CD14-positive monocyte (primary cell): ENCODE results near the gene CGREF1. TPM values are rescaled to one million over a fixed set of nuclear protein-coding genes. Genes with fewer than 3 reads are reported as not detected.
A peak's percentile ranks its signal among the peaks of the same experiment; 100 is the strongest.

Experiments
- DNase-seq, 3 donors: peaks; one replicate each; pipeline ENCODE4 v3.0.0-alpha.2; 2011 to 2022
- H2AFZ ChIP-seq: 2 replicates; pipeline ENCODE4 v1.6.0; 2012; ENCODE audit warnings: mild to moderate bottlenecking, low read depth, low read length, inconsistent platforms; ENCODE audit not compliant: insufficient read depth, poor library complexity, severe bottlenecking
- H3K27ac ChIP-seq, 2 donors: 1 replicate in 1 of 2; 2 replicates in 1 of 2; pipeline ENCODE4 v1.5.1; 2012 to 2013; ENCODE audit warnings: low read length in 2 of 2, control low read depth in 1 of 2, inconsistent platforms in 1 of 2, low read depth in 1 of 2, mild to moderate bottlenecking in 1 of 2
- H3K27me3 ChIP-seq, 2 donors: one replicate each; pipeline versions ENCODE4 v1.6.0 to v1.6.1; 2011 to 2013; ENCODE audit warnings: low read length in 2 of 2; ENCODE audit not compliant: control insufficient read depth in 2 of 2, insufficient read depth in 2 of 2
- H3K36me3 ChIP-seq, 2 donors: replicated peaks in 1 of 2; 1 replicate in 1 of 2; 2 replicates in 1 of 2; pipeline versions ENCODE4 v1.5.1 to v1.6.1; 2012 to 2013; ENCODE audit warnings: low read length in 2 of 2, control low read depth in 1 of 2, inconsistent platforms in 1 of 2, mild to moderate bottlenecking in 1 of 2; ENCODE audit not compliant: insufficient read depth in 2 of 2, control insufficient read depth in 1 of 2
- H3K4me1 ChIP-seq, 2 donors: 1 replicate in 1 of 2; 2 replicates in 1 of 2; pipeline versions ENCODE4 v1.5.1 to v1.6.1; 2012 to 2013; ENCODE audit warnings: low read length in 2 of 2, control low read depth in 1 of 2, inconsistent platforms in 1 of 2, mild to moderate bottlenecking in 1 of 2, moderate library complexity in 1 of 2; ENCODE audit not compliant: insufficient read depth in 2 of 2, control insufficient read depth in 1 of 2
- H3K4me2 ChIP-seq: replicated peaks from 2 replicates; pipeline ENCODE3; 2012; ENCODE audit warnings: low read length, moderate library complexity, mild to moderate bottlenecking; ENCODE audit not compliant: poor library complexity, severe bottlenecking; ENCODE audit errors: extremely low read depth
- H3K4me3 ChIP-seq, 3 experiments: fragments of 200-600 bp in 1 of 3; sonication (generic) in 1 of 3; replicated peaks in 1 of 3; 1 replicate in 2 of 3; 2 replicates in 1 of 3; pipeline ENCODE4 v1.5.1; 2011 to 2013; ENCODE audit warnings: low read length in 3 of 3, mild to moderate bottlenecking in 3 of 3, control low read depth in 2 of 3, low read depth in 2 of 3, inconsistent platforms in 1 of 3, moderate library complexity in 1 of 3
- H3K79me2 ChIP-seq: 2 replicates; pipeline ENCODE4 v1.6.0; 2012; ENCODE audit warnings: mild to moderate bottlenecking, control low read depth, inconsistent platforms, low read length, moderate library complexity; ENCODE audit not compliant: insufficient read depth
- H3K9ac ChIP-seq: 2 replicates; pipeline ENCODE4 v1.6.0; 2017; ENCODE audit warnings: low read length, mild to moderate bottlenecking; ENCODE audit not compliant: insufficient read depth, poor library complexity, severe bottlenecking
- H3K9me3 ChIP-seq, 2 donors: replicated peaks in 1 of 2; 1 replicate in 1 of 2; 2 replicates in 1 of 2; pipeline versions ENCODE4 v1.5.1 to v1.6.1; 2012 to 2013; ENCODE audit warnings: low read length in 2 of 2, control low read depth in 1 of 2; ENCODE audit not compliant: control insufficient read depth in 1 of 2, insufficient read depth in 1 of 2
- H4K20me1 ChIP-seq: 2 replicates; pipeline ENCODE4 v1.6.0; 2012; ENCODE audit warnings: mild to moderate bottlenecking, low read length, control low read depth, moderate library complexity; ENCODE audit not compliant: insufficient read depth
- H3K27ac Mint-ChIP-seq, 7 donors: one replicate each; pipeline ENCODE4 v1.8.0; 2020; ENCODE audit warnings: mild to moderate bottlenecking in 7 of 7, mixed read lengths in 7 of 7, moderate library complexity in 6 of 7, inconsistent platforms in 2 of 7
- H3K27me3 Mint-ChIP-seq, 3 donors: one replicate each; pipeline ENCODE4 v1.8.0; 2021 to 2022; ENCODE audit warnings: low read depth in 3 of 3, mild to moderate bottlenecking in 3 of 3, mixed read lengths in 3 of 3, moderate library complexity in 3 of 3, inconsistent platforms in 1 of 3
- H3K36me3 Mint-ChIP-seq, 2 donors: one replicate each; pipeline ENCODE4 v1.8.0; 2020; ENCODE audit warnings: mixed read lengths in 2 of 2, inconsistent platforms in 1 of 2, mild to moderate bottlenecking in 1 of 2
- H3K4me1 Mint-ChIP-seq: one replicate; pipeline ENCODE4 v1.8.0; 2020; ENCODE audit warnings: mild to moderate bottlenecking, mixed read lengths
- H3K4me3 Mint-ChIP-seq, 2 donors: one replicate each; pipeline ENCODE4 v1.8.0; 2020; ENCODE audit warnings: mild to moderate bottlenecking in 2 of 2, mixed read lengths in 2 of 2, moderate library complexity in 1 of 2
- H3K9me3 Mint-ChIP-seq, 7 donors: one replicate each; pipeline ENCODE4 v1.8.0; 2020 to 2022; ENCODE audit warnings: mixed read lengths in 7 of 7, mild to moderate bottlenecking in 6 of 7, moderate library complexity in 6 of 7, inconsistent platforms in 2 of 7
- CTCF ChIP-seq: fragments of 200-600 bp; IDR thresholded peaks from one replicate; pipeline ENCODE4 v1.8.0; 2022; ENCODE audit warnings: antibody characterized with exemption, mild to moderate bottlenecking
- WGBS: methylation state at CpG from one replicate; pipeline ENCODE4 v1.1.5; 2013; ENCODE audit warnings: missing lambda C conversion rate; ENCODE audit not compliant: insufficient coverage; 5-methylcytosine and 5-hydroxymethylcytosine counted together
- intact Hi-C, 2 donors: fragments of 100-400 bp; cut with micrococcal nuclease; formaldehyde crosslinking; loops; one replicate each; pipeline versions ENCODE4 v1.15.0 to v1.15.1; 2023
- polyA plus RNA-seq, 3 donors: library from polyadenylated mRNA; depleted of rRNA in 1 of 3; unstranded in 2 of 3; stranded (reverse) in 1 of 3; fragments of 300-500 nt in 2 of 3; fragments of >200 nt in 1 of 3; fragmentation: Illumina TruSeq in 2 of 3; gene quantifications; 1 replicate in 2 of 3; 2 replicates in 1 of 3; pipeline ENCODE4 v1.2.3, GENCODE V29; 2012 to 2021

CGREF1 gene
- polyA plus RNA-seq, 3 donors, result not detected

- H3K79me2 ChIP-seq, result peaks cover 18% of the 10 kb centered on the region
- Mint-ChIP-seq H3K36me3 (peaks cover 31 to 35% of the 10 kb centered on the region in 2 donors), H3K9me3 (no peaks in the 10 kb centered on the region), H3K4me1 (peaks cover 18% of the 10 kb centered on the region), H3K27ac (peak overlapping the region; percentile 86 to 96 (median 90)), H3K27me3 (peaks cover 0 to 9% (median 4%) of the 10 kb centered on the region in 3 donors), H3K4me3 (peak overlapping the region; percentile 88 to 95)
- peak overlapping the region; percentile 99 for H3K9ac ChIP-seq
- peak overlapping the region; percentile 93 for H3K4me2 ChIP-seq
- no peak for DNase-seq
- WGBS, result 61% methylated on average over 29 of the region's 33 CpGs
- peaks cover 29 to 30% of the 10 kb centered on the region in 2 donors for H3K36me3 ChIP-seq
- peak overlapping the region in 1 of 2 donors; percentile 70 for H3K27ac ChIP-seq
- H3K9me3 ChIP-seq, result no peaks in the 10 kb centered on the region
- H3K4me3 ChIP-seq, result peak overlapping the region in 2 of 3 experiments; percentile 10 to 98
- intact Hi-C loops, result loop anchor here (1.0 to 5.0 kb wide), 2 partner anchors 38 to 77 kb away; partner anchors contain the start of genes ATRAID (in 1 of the 2) and SLC5A6 (in 1 of the 2)
- H4K20me1 ChIP-seq, result peaks cover 19% of the 10 kb centered on the region
- H3K27me3 ChIP-seq, result no peaks in the 10 kb centered on the region
- no peak for TF ChIP-seq CTCF
- H2AFZ ChIP-seq, result peak overlapping the region; percentile 74
- peaks cover 19% of the 10 kb centered on the region in 2 donors for H3K4me1 ChIP-seq
Observed at GRCh38 chr2:27134781-27135477, 16.0 kb upstream of the CGREF1 start.

GRCh38 chr2:27133905-27134780, 15.2 kb upstream of the CGREF1 start, which contains the start of gene PREB:
Gene PREB, minus strand, starts transcription at chr2:27134636. Its CDS starts 215 bp downstream, at chr2:27134421.
- peak within 1 kb of the TSS; percentile 93 for H3K4me2 ChIP-seq
- peaks cover 19% of the 10 kb centered on the region for H4K20me1 ChIP-seq
- peak within 1 kb of the TSS; percentile 77 to 98 (median 81) for H3K4me3 ChIP-seq
- H3K9ac ChIP-seq, result peak within 1 kb of the TSS; percentile 99
- peaks cover 18% of the 10 kb centered on the region for H3K4me1 Mint-ChIP-seq
- H3K27me3 Mint-ChIP-seq, result peaks cover 0 to 9% (median 4%) of the 10 kb centered on the region in 3 donors
- H3K27ac Mint-ChIP-seq, result peak within 1 kb of the TSS; percentile 89 to 96 (median 95)
- DNase-seq, result peak; percentile 94 to 97 (median 96)
- peaks cover 38 to 42% of the 10 kb centered on the region in 2 donors for H3K36me3 Mint-ChIP-seq
- H3K9me3 ChIP-seq, result no peaks in the 10 kb centered on the region
- H3K36me3 ChIP-seq, result peaks cover 33 to 38% of the 10 kb centered on the region in 2 donors
- peaks cover 19% of the 10 kb centered on the region in 2 donors for H3K4me1 ChIP-seq
- TF ChIP-seq CTCF, result peak; percentile 32
- peak within 1 kb of the TSS; percentile 81 for H2AFZ ChIP-seq
- peak within 1 kb of the TSS; percentile 34 to 95 for H3K27ac ChIP-seq
- no peaks in the 10 kb centered on the region for H3K27me3 ChIP-seq
- H3K4me3 Mint-ChIP-seq, result peak within 1 kb of the TSS; percentile 88 to 95
- peaks cover 18% of the 10 kb centered on the region for H3K79me2 ChIP-seq
- under 1% methylated on average over 84 of the region's 86 CpGs for WGBS
- H3K9me3 Mint-ChIP-seq, result no peaks in the 10 kb centered on the region
- intact Hi-C loops, result loop anchor here (1.0 to 5.0 kb wide), 3 partner anchors 37 to 83 kb away; partner anchors contain the start of genes ATRAID (in 1 of the 2), CAD (in 1 of the 2) and SLC5A6 (in 1 of the 2)
